GM12878 (cell line): ENCODE results near the gene BCL2L12. TPM values are rescaled to one million over a fixed set of nuclear protein-coding genes. Genes with fewer than 3 reads are reported as not detected.

Source experiments
- ATAC-seq: fragments of 200-7000 bp; cut with Tn5 transposase; 3 replicates; pipeline ENCODE4 v1.9.1; 2020; ENCODE audit warnings: mild to moderate bottlenecking, moderate library complexity
- BruUV-seq: library from RNA; stranded (reverse); fragments of 400-500 nt; replicated peaks from 2 replicates; lab custom pipeline; 2021; lab: Mats Ljungman, UMichigan
- CTCF ChIA-PET: fragments of 300-600 bp; sonication (Branson Sonifier 250); formaldehyde crosslinking; extraction: SDS; loops from one replicate; lab custom pipeline; 2021; ENCODE audit warnings: inconsistent platforms; lab: Yijun Ruan, JAX
- POLR2A ChIA-PET: fragments of 350-600 bp; formaldehyde crosslinking; extraction: SDS; loops from one replicate; lab custom pipeline; 2021; ENCODE audit warnings: inconsistent platforms; lab: Charles Lee
- RAD21 ChIA-PET: fragments of 300-600 bp; sonication (Branson Sonifier 250); formaldehyde crosslinking; loops from one replicate; lab custom pipeline; 2023; ENCODE audit warnings: antibody characterized with exemption; ENCODE audit not compliant: unreplicated experiment; lab: Charles Lee
- SMC1A ChIA-PET: fragments of 300-600 bp; sonication (Branson Sonifier 250); formaldehyde crosslinking; loops from one replicate; lab custom pipeline; 2023; ENCODE audit not compliant: unreplicated experiment, uncharacterized antibody; lab: Charles Lee
- DNase-seq: peaks from one replicate; pipeline ENCODE4 v3.0.0-alpha.2; 2011; ENCODE audit warnings: low read depth, low spot score
- FAIRE-seq: peaks from 3 replicates; lab custom pipeline; 2011; peaks lifted over from hg19 to GRCh38; lab: Jason Lieb, UNC
- H2AFZ ChIP-seq: 2 replicates; pipeline ENCODE4 v1.6.0; 2011; ENCODE audit warnings: low read depth, low read length, control low read depth; ENCODE audit not compliant: control insufficient read depth
- H3K27ac ChIP-seq: 2 replicates; pipeline ENCODE4 v1.5.1; 2011; ENCODE audit warnings: control low read depth; ENCODE audit not compliant: control insufficient read depth, insufficient read depth
- H3K27me3 ChIP-seq, 2 experiments: replicated peaks in 1 of 2; 2 replicates each; pipeline versions ENCODE4 v1.6.0 to v1.6.1; 2011; ENCODE audit warnings: low read length in 1 of 2; ENCODE audit not compliant: control insufficient read depth in 2 of 2, insufficient read depth in 2 of 2
- H3K36me3 ChIP-seq, 2 experiments: 2 replicates each; pipeline ENCODE4 v1.5.1; 2011; ENCODE audit warnings: low read length in 1 of 2; ENCODE audit not compliant: control insufficient read depth in 2 of 2, insufficient read depth in 2 of 2
- H3K4me1 ChIP-seq: 2 replicates; pipeline ENCODE4 v1.6.1; 2011; ENCODE audit warnings: mild to moderate bottlenecking, low read length, moderate library complexity, mixed read lengths; ENCODE audit not compliant: control insufficient read depth, insufficient read depth
- H3K4me2 ChIP-seq: 2 replicates; pipeline ENCODE4 v1.6.0; 2011; ENCODE audit warnings: control low read depth; ENCODE audit not compliant: control insufficient read depth, insufficient read depth
- H3K4me3 ChIP-seq: fragments of 200-600 bp; sonication (generic); 2 replicates; pipeline ENCODE4 v1.5.1; 2016
- H3K79me2 ChIP-seq: 2 replicates; pipeline ENCODE4 v1.6.0; 2011; ENCODE audit warnings: low read length; ENCODE audit not compliant: control insufficient read depth, insufficient read depth
- H3K9ac ChIP-seq: 2 replicates; pipeline ENCODE4 v1.8.0; 2011; ENCODE audit warnings: low read length, control low read depth, mixed read lengths; ENCODE audit not compliant: control insufficient read depth, insufficient read depth
- H3K9me3 ChIP-seq: replicated peaks from 3 replicates; pipeline ENCODE4 v1.5.1; 2011; ENCODE audit warnings: mild to moderate bottlenecking, low read length; ENCODE audit not compliant: control insufficient read depth, insufficient read depth
- H4K20me1 ChIP-seq: 2 replicates; pipeline ENCODE4 v1.6.0; 2011; ENCODE audit not compliant: control insufficient read depth, insufficient read depth
- EED ChIP-seq: sonication (generic); IDR thresholded peaks from 2 replicates; pipeline ENCODE4 v1.6.1; 2016; ENCODE audit warnings: antibody characterized with exemption, low read depth
- EP300 ChIP-seq, 2 experiments: fragments of 150-350 bp in 1 of 2; IDR thresholded peaks; 2 replicates each; pipeline ENCODE4 v1.6.1; 2011 to 2012; ENCODE audit warnings: low read depth in 2 of 2, low read length in 2 of 2, borderline replicate concordance in 1 of 2, improper control_type of control experiment in 1 of 2, inconsistent platforms in 1 of 2; ENCODE audit not compliant: control insufficient read depth in 1 of 2
- GATAD2B ChIP-seq: fragments of 450-650 bp; conservative IDR thresholded peaks from 2 replicates; pipeline ENCODE4 v1.6.1; 2017; ENCODE audit warnings: low read depth, mild to moderate bottlenecking, moderate library complexity
- IKZF2 ChIP-seq, 2 experiments: fragments of 450-650 bp; IDR thresholded peaks; 2 replicates each; pipeline ENCODE4 v1.6.1; 2017; ENCODE audit warnings: mild to moderate bottlenecking in 2 of 2, moderate library complexity in 2 of 2
- KAT2A ChIP-seq: conservative IDR thresholded peaks from 2 replicates; pipeline ENCODE4 v1.6.1; 2011; ENCODE audit warnings: low read depth, low read length; ENCODE audit not compliant: control insufficient read depth
- KLF5 ChIP-seq: fragments of 450-650 bp; IDR thresholded peaks from 2 replicates; pipeline ENCODE4 v1.6.1; 2014; ENCODE audit warnings: mild to moderate bottlenecking; ENCODE audit not compliant: partially characterized antibody
- MTA2 ChIP-seq: fragments of 450-650 bp; IDR thresholded peaks from 2 replicates; pipeline ENCODE4 v1.6.1; 2016; ENCODE audit warnings: low read depth, mild to moderate bottlenecking, moderate library complexity
- SP1 ChIP-seq: IDR thresholded peaks from one replicate; pipeline ENCODE4 v1.6.1; 2011; ENCODE audit warnings: low read depth, low read length
- TARDBP ChIP-seq: IDR thresholded peaks from 2 replicates; pipeline ENCODE4 v1.6.1; 2016; ENCODE audit warnings: borderline replicate concordance
- USF2 ChIP-seq: IDR thresholded peaks from 2 replicates; pipeline ENCODE4 v1.6.1; 2011; ENCODE audit warnings: low read depth, low read length, improper control_type of control experiment, borderline replicate concordance
- ZBTB11 ChIP-seq: fragments of 450-650 bp; formaldehyde crosslinking; IDR thresholded peaks from 2 replicates; pipeline ENCODE4 v1.5.0; 2022; ENCODE audit warnings: mild to moderate bottlenecking, missing genetic modification characterization
- ZNF217 ChIP-seq: fragments of 450-650 bp; IDR thresholded peaks from 2 replicates; pipeline ENCODE4 v1.6.1; 2017; ENCODE audit warnings: antibody characterized with exemption, mild to moderate bottlenecking
- WGBS: methylation state at CpG from one replicate; pipeline ENCODE4 v1.1.6; 2016; ENCODE audit warnings: low lambda C conversion rate; ENCODE audit not compliant: insufficient replicate concordance, insufficient coverage; ENCODE audit errors: missing lambda C conversion rate; 5-methylcytosine and 5-hydroxymethylcytosine counted together
- in situ Hi-C: fragments of 300-500 bp; cut with MboI; formaldehyde crosslinking; loops from 9 replicates; pipeline ENCODE4 v1.14.3; 2018; ENCODE audit warnings: mixed read lengths
- intact Hi-C: fragments of 100-400 bp; cut with micrococcal nuclease; formaldehyde crosslinking; loops from one replicate; pipeline ENCODE4 v1.14.2; 2022; ENCODE audit not compliant: unreplicated experiment
- polyA plus RNA-seq, 11 experiments: library from polyadenylated mRNA; depleted of rRNA in 4 of 11; unstranded in 6 of 11; stranded (reverse) in 5 of 11; fragments of >200 nt; fragmentation: Nextera tagmentation in 4 of 11; fragmentation: Illumina TruSeq in 1 of 11; extraction: Ambion mirVana in 4 of 11; extraction: Trizol in 1 of 11; gene quantifications; 1 replicate in 1 of 11; 2 replicates in 10 of 11; pipeline versions ENCODE4 v1.2.1 to v1.2.3, GENCODE V29; 2011 to 2016; ENCODE audit warnings: inconsistent platforms in 2 of 11, missing spikeins in 2 of 11, low read depth in 1 of 11
- total RNA-seq, 4 experiments: library from RNA; depleted of rRNA in 3 of 4; stranded (reverse); fragments of >200 nt in 3 of 4; fragmentation: Illumina TruSeq in 1 of 4; extraction: Trizol in 1 of 4; gene quantifications; 2 replicates each; pipeline versions ENCODE4 v1.2.1 to v1.2.3, GENCODE V29; 2013 to 2021
- TF ChIP-seq, protein P1 (sequence below): fragments of 450-650 bp; IDR thresholded peaks from 2 replicates; pipeline ENCODE4 v1.6.1; 2014; ENCODE audit warnings: mild to moderate bottlenecking

BCL2L12 gene
- total and polyA plus RNA-seq, 10 of the 15 experiments (the other 5 are each of a cell fraction or from before 2014, with no cell fraction given) = 1.8 to 143 (median 50.4) TPM

DNA sequence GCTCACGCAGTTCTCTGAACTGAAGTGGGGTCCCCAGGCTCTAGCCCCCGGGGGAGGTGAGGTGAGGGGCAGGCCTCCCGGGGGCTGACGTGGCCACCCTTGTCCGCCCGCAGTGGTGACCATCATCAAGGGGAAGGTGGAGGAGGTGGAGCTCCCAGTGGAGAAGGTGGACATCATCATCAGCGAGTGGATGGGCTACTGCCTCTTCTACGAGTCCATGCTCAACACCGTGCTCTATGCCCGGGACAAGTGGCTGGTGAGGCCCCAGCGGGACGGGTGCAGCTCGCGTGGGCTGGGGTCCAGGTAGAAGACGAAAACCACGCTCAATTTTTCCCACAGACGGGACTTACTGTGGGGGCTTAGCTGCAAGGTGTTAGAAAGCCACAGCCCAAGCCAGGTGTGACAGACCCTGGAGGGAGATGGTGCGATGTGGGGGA, 18.1 kb downstream of the BCL2L12 start:
- Histone ChIP-seq H3K4me3 (no peak overlapping the region), H4K20me1 (peaks cover 16% of the 10 kb centered on the region), H3K27me3 (no peaks in the 10 kb centered on the region), H3K27ac (no peak overlapping the region), H2AFZ (no peak overlapping the region), H3K79me2 (peaks cover 31% of the 10 kb centered on the region), H3K4me2 (no peak overlapping the region), H3K36me3 (peaks cover 24 to 44% of the 10 kb centered on the region in 2 experiments), H3K9ac (no peak overlapping the region), H3K9me3 (no peaks in the 10 kb centered on the region), H3K4me1 (peaks cover 12% of the 10 kb centered on the region)
- intact Hi-C loops = no loop called here
- CTCF ChIA-PET = interaction anchor here (0.5 to 2.0 kb wide), 7 partner anchors 9 to 309 kb away, joined by 3 to 6 read pairs (median 3); partner anchors contain the start of gene RRAS
- POLR2A ChIA-PET = no interaction called here
- no TSS peak for BruUV-seq
- TF ChIP-seq EED (no peak), MTA2 (no peak), EP300 (IDR thresholded peaks at IDR 0.05; ENCODE audit: borderline replicate concordance in 1 of 2, control insufficient read depth in 1 of 2, low read depth in 2 of 2, low read length in 2 of 2) (no peak), KAT2A (no peak), KLF5 (no peak), ZNF217 (no peak), USF2 (no peak), ZBTB11 (no peak), SP1 (no peak), GATAD2B (no peak), TARDBP (no peak), IKZF2 (IDR thresholded peaks at IDR 0.05) (no peak)
- TF ChIP-seq, protein P1, sequence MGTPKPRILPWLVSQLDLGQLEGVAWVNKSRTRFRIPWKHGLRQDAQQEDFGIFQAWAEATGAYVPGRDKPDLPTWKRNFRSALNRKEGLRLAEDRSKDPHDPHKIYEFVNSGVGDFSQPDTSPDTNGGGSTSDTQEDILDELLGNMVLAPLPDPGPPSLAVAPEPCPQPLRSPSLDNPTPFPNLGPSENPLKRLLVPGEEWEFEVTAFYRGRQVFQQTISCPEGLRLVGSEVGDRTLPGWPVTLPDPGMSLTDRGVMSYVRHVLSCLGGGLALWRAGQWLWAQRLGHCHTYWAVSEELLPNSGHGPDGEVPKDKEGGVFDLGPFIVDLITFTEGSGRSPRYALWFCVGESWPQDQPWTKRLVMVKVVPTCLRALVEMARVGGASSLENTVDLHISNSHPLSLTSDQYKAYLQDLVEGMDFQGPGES = no peak
- RAD21 ChIA-PET = no interaction called here
- DNase-seq (no peak), ATAC-seq (no peak), FAIRE-seq (no peak)
- SMC1A ChIA-PET = no interaction called here
- WGBS = 92% methylated on average over 18 of the region's 18 CpGs
- in situ Hi-C loops = no loop called here
